Germinal center (tissue), 1 donor: ENCODE results near the gene ZNF366.
A peak's percentile ranks its signal among the peaks of the same experiment; 100 is the strongest.

Experiments used
- DNase-seq: peaks from one replicate; pipeline ENCODE4 v3.0.0; 2012; ENCODE audit warnings: mixed read lengths, low spot score

The ZNF366 gene

GRCh38 chr5:72507231-72507906 lies at the start of gene ZNF366:
Gene ZNF366, minus strand, starts transcription at chr5:72507410. Its CDS starts 45,914 bp downstream, at chr5:72461496.
- no peak for DNase-seq

DNA sequence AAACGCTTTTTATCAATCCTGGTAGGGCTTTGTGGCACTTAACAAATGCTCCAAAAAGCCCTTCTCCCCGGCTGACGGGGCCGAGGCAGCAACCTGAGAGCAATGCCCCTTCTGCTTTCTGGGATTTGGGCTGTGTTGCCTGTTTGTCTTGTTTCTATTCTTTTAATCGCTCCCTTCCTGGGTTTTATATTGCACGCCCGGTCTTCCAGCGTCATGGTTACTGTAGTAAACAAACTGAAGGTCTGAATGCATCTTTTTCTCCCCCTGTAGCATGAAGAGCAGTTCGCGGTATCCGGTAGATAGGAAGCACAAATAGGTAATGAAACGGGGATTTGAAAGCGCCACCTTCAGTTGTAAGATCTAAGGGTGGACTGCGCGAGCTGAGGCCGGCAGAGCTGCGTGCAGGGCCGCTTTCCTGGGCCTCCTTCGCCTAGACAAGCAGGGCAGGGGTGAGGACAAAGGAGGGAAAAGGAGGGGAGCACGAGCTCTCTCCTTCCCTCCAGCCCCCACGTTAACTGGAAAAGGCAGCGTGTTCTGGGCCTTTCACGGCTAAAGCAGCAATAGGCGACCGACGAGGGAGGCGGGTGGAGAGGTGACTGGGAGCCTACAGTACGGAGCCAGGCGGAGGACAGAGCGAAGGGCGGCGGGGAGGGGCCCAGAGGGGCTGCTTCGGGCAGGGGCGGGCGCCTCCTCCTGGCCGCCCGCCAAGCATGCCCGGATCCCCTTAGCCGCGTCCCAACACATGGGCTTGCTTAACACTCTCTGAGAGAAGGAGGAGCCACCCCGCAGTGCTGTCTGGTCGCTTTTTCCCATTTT lies 49.3 kb upstream of the ZNF366 start:
- peak; percentile 45 for DNase-seq

GRCh38 chr5:72555871-72556270 lies 48.7 kb upstream of the ZNF366 start:
- no peak for DNase-seq

DNA sequence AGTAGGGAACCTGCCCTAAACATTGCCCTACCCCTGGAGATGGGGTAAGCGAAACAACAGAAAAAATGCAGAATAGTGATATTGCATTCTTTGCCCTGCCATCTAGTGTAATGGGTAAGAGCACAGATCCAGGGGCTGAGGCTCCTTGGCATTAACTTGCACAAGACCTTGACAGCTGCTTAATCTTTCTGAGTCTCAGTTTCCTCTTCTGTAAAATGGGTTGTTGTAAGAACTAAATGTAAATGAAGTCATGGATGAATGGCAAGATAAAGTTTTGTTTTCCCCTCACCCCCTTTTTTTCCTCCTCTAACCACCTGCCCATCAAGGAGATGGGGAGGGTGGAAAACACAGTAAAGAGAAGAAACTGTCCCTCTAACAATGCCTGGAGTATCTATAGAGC lies 47.7 kb upstream of the ZNF366 start:
- no peak for DNase-seq

GRCh38 chr5:72552041-72552557 lies 44.9 kb upstream of the ZNF366 start:
- DNase-seq: no peak

DNA sequence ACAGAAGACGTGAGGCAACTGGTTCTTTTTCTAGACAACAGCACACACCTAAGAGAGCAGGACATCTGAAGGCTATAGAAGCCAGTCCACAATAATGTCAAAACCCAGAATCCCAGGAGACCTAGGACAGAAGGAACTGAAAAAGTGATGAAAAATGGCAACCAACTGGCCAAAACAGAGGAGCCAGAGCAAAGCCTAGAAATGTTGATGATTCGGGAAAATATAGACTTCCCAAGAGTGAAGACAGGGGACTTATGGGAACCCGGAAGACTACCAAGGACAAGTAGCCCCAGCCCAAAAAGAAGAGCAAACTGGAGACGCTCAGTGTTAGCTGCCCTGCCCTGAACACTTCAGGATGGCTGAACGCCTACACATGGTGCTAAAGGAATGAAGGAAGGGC lies 43.4 kb upstream of the ZNF366 start:
- no peak for DNase-seq

- DNase-seq: no peak
Measured at GRCh38 chr5:72543811-72544210, 36.6 kb upstream of the ZNF366 start.

DNA sequence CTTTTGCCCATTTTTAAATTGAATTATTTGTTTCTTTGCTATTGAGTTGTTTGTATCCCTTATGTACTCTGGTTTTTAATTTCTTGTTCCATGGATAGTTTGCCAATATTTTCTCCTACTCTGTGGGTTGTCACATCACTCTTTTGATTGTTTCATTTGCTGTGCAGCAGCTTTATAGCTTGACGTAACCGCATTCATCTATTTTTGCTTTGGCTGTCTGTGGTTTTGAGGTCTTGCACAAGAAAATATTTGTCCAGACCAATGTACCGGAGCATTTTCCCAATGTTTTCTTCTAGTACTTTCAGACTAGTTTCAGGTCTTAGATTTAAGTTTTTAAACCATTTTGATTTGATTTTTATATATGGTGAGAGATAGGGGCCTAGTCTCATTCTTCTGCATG lies 36.2 kb upstream of the ZNF366 start:
- no peak for DNase-seq

GRCh38 chr5:72542695-72543094 lies 35.5 kb upstream of the ZNF366 start:
- DNase-seq: no peak

DNA sequence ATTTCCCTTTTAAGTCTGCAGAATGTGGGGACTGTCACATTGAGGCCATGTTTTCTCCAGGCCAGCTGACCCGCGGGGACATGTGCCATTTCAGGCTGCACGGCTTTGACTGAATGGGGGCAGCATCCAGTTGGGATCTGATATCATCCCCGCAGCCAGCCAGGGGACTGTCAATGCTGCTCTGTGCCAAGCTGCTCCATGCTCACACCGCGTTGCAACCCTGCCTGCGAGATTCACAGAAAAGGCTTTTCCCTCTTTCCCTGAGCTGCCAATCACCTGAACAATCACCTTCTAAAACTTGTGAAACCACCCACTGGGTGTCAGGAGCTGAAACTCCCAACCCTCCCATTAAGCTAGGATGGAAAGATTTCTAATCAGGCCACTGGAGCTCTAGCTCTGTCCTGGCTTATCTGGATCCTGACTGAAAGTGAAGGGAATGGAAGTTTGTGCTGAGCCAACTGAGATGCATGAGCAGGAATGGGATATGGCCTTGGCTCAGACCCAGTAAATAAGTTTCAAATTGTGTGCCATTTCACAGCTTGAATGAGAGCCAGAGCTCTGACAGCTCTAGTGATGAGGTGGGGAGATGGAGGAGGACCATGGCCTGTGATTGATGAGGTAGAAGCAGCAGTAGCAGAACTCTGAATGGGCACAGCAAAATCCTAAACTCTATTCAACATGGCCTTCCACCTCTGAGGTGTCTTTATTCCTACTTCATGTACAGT lies 34.5 kb upstream of the ZNF366 start:
- no peak for DNase-seq

GRCh38 chr5:72540759-72541438 lies 33.7 kb upstream of the ZNF366 start:
- DNase-seq: no peak

- DNase-seq: no peak
Measured at GRCh38 chr5:72539726-72540125, 32.5 kb upstream of the ZNF366 start.

- no peak for DNase-seq
Measured at GRCh38 chr5:72539038-72539437, 31.8 kb upstream of the ZNF366 start.

DNA sequence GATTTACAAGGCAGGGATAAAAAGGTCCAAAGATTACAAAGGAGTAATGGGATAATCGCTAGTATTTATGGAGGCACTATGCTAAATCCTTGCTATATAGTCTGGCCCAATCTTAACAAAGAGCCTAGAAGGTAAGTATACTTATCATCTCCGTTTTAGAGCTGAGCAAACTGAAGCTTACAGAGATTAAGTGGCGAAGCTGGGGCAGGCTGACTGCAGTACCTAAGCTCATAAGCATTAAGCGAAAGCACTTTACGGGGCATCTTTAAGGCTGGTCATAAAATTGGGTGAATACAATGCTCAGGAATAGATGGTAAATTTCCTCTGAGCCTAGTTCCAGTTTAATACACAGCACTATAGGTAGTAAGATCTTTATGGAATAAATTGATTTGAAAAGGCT lies 30.0 kb upstream of the ZNF366 start:
- no peak for DNase-seq

DNA sequence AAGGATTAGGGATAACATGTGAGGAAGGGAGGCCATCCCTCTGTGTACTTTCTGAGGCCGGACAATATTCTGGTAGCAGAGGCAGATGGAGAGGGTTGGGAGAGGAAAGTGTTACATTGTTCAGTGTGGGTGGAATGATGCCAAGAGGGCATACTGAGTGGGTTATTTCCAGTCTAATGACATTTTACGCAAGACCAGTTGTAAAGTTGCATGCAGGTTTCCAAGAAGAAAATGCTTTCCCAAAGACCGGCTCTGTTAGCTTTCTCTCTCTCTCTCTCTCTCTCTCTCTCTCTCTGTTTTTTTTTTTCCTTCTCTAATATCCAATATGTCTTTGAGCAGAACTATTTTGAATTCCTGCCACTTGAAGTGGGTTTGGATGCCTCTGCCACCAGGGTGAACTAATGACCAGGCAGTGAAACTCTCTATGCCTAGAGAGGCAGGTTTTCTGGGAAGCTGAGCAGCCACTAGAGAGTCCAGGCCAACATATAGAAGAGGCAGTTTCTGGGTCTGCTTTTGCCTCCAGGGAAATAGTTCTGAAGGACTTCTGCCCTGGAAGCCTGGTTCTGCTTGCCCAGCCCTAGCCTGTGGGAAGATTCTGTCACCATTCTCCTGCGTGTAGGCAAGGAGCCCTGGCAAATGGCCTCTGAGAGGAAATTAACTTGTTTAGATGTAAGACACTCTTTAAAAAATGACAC lies 24.4 kb upstream of the ZNF366 start:
- DNase-seq: no peak

GRCh38 chr5:72530196-72530595 lies 23.0 kb upstream of the ZNF366 start:
- DNase-seq: no peak

DNA sequence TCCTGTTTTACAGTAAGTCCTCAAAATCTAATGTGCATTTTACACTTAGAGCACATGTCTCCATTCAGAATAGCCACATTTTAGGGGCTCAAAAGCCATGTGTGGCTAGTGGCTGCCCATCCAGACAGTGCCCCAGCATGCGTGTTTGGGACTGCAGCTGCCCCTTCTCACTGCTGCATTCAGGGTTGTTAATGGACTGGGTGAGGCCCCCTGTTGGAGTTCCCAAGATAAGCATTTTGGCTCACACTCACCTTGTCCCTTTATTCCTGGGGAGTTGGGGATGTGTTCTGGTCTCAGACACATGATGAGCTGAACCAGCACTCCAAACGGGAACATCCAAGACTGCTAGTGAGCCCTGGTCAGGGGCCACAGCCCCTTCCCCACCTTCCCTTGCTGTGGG lies 22.2 kb upstream of the ZNF366 start:
- no peak for DNase-seq

- no peak for DNase-seq
Measured at GRCh38 chr5:72525816-72526215, 18.6 kb upstream of the ZNF366 start.

GRCh38 chr5:72523960-72524582 lies 16.9 kb upstream of the ZNF366 start:
- no peak for DNase-seq

DNA sequence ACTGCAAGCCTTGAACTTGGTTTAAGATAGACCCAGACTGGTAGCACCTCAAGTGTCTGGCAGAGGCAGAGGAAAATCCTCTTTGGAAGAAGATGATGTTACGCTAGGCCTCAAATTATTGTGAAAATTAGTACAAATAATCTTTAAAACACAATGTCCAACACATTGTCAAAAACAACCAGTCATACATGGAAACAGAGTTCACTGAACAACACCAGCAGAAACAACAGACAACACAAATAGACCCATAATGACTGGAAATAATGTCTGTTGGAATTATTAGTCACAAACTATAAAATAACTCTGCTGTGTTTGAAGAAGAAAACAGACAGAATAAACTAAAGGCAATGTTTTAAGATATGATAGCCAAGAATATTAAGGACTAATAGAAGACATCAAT lies 15.4 kb upstream of the ZNF366 start:
- DNase-seq: no peak

DNA sequence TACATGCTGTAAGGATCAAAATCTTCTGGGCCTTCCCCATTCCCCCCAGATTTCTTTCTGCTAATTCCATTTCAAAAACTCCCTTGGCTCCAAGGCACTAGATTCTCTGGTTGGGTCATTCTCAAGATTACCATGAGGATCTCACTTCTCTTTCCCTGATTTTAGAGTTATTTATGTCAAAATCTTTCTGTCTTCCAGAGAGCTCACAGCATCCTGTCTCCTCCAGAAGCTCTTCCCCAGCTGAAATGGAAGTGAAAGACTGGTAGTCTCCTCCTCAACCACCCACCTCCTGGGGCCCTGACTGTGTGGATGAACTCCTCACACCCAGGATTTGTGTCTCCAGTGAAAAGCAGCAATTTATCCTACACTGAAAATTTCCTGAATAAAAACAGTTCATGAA lies 11.9 kb upstream of the ZNF366 start:
- DNase-seq: no peak
